Left colon (tissue), 2 donors: ENCODE data around the gene PDCD1. TPM values are rescaled to one million over a fixed set of nuclear protein-coding genes. Genes with fewer than 3 reads are reported as not detected.
"Not testable (repeated sequence)": the region's sequence is repeated elsewhere in the genome, so short reads cannot be mapped to it uniquely, and the experiment has no call there.

Experiments used
- ATAC-seq: fragments of 200-7000 bp; cut with Tn5 transposase; one replicate; pipeline ENCODE4 v1.9.1; 2020; ENCODE audit warnings: mild to moderate bottlenecking, moderate library complexity
- DNase-seq, 2 donors: peaks; one replicate each; pipeline ENCODE4 v3.0.0-alpha.2; 2020
- intact Hi-C, 2 donors: fragments of 100-400 bp; cut with DNase I in 1 of 2; cut with micrococcal nuclease in 1 of 2; formaldehyde crosslinking; loops; one replicate each; pipeline versions ENCODE4 v1.11.2 to v1.14.0; 2022; cut with DNase I, micrococcal nuclease
- long read RNA-seq: library from polyadenylated mRNA; unstranded; transcript quantifications from one replicate; pipeline ENCODE4 v2.0.0, GENCODE V29; 2021
- total RNA-seq, 2 donors: library from RNA; stranded (reverse); fragmentation: NEBNext Ultra II Directional; extraction: Animal tissue kit (Norgen Biotek cat#: 25700); gene quantifications; one replicate each; pipeline ENCODE4 v1.2.1, GENCODE V29; 2021
- donor health status: DM: no; HTN: no; CAD: no.
- donor health status: DM: yes; HTN: yes; CAD: no.

PDCD1 gene
- total RNA-seq = under 1 TPM in 1 of 2 donors, not detected in 1; 0.36 TPM
- long read RNA-seq, partial matches to known transcripts = 0 of 1 reads
- long read RNA-seq, other reads (novel, unspliced or antisense) = 1 of 1 reads

DNA sequence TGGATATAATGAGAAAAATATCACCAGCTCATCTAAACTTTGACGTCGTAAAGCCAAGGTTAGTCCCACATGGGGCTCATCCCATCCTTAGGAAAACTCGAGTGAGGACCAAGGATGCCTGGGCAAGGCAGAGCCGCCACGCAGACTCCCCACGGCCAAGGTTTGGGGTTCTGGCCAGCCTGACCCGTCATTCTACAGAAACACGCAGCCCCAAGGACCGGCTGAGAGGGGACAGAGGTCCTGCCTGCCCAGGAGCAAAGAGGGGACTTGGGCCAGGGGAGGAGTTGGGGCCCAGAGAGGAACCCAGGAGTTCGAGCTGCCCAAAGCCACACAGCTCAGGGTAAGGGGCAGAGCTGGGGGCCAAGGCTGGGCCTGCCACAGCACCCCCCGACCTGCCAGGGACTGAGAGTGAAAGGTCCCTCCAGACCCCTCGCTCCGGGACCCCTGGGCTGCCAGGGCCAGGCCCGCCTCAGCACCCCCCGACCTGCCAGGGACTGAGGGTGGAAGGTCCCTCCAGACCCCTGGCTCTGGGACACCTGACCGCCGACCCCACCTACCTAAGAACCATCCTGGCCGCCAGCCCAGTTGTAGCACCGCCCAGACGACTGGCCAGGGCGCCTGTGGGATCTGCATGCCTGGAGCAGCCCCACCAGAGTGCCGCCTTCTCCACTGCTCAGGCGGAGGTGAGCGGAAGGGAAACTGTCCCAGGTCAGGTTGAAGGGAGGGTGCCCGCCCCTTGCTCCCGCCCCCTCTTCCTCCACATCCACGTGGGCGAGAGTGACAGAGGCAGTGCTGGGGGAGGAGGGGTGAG is at the start of gene PDCD1:
Gene PDCD1 (minus strand): TSS at position 689 of the 811 bp plus-strand sequence. CDS start 56 bp downstream, at position 633.
- DNase-seq = peak in 1 of 2 donors; percentile 47
- intact Hi-C loops = no loop called here
- ATAC-seq = peak; percentile 65

DNA sequence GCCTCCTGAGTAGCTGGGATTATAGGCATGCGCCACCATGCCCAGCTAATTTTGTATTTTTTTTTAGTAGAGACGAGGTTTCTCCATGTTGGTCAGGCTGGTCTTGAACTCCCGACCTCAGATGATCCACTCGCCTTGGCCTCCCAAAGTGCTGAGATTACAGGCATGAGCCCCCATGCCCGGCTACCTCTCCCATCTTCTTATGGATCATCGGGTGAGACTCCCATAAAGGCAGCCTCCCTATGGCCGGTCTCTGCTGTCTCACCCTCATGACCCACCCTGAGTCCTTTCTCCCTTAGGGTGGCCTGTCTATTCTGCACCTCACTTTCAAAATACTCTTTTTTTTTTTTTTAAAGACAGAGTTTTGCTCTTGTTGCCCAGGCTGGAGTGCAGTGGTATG is 49.1 kb upstream of the PDCD1 start:
- ATAC-seq, DNase-seq, intact Hi-C loops: not testable (repeated sequence)

DNA sequence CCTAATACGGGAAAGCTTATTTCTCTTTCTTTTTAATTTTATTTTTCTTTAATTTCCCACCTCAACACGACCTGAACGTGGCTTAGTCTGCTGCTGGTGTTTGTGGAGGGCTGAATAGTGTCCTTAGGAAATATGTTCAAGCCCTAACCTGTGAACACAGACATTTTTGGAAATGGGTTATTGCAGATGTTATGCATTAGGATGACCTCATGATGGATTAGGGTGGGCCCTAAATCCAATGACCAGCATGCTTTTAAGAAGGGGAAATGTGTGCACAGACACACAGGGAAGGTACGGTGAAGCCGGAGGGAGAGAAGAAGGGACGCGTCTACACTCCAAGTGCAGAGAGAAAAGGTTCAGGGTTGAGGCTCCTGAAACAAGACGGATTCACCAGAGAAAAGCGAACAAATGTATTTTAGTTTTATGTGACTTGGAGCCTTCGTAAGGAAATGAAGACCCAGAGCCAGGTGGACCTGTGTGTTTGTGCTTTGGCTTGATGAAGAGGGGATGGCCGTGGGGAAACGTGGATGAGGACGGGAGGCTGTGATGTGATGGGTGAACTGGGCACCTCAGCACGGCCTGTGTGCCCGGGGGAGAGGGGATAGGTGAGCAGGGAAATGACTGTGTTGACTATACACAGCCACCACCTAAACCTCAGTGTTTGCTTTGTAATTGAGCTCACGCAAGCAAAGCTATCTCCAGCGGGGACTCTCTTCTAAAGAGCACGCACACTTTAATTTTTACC is 48.3 kb upstream of the PDCD1 start:
- no peak for DNase-seq
- no peak for ATAC-seq
- intact Hi-C loops = no loop called here

DNA sequence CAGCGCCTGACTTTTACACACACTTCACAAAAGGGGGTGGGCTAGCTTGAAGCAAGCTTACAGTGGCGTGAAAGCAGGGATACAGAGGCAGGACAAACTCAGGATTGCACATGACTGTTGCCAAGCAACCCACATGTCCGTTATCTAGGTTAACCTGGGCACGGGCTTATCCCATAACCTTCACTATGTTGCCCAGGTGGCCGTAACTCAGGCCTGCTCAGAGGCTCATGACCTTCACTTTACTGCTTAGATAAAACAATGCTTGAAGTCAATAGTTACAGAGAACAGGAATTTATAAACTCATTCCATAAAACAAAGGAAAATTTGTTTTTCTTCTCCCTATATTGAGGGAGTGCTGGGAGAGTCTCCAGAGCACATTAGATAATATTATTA is 47.7 kb upstream of the PDCD1 start:
- ATAC-seq, DNase-seq, intact Hi-C loops: not testable (repeated sequence)

DNA sequence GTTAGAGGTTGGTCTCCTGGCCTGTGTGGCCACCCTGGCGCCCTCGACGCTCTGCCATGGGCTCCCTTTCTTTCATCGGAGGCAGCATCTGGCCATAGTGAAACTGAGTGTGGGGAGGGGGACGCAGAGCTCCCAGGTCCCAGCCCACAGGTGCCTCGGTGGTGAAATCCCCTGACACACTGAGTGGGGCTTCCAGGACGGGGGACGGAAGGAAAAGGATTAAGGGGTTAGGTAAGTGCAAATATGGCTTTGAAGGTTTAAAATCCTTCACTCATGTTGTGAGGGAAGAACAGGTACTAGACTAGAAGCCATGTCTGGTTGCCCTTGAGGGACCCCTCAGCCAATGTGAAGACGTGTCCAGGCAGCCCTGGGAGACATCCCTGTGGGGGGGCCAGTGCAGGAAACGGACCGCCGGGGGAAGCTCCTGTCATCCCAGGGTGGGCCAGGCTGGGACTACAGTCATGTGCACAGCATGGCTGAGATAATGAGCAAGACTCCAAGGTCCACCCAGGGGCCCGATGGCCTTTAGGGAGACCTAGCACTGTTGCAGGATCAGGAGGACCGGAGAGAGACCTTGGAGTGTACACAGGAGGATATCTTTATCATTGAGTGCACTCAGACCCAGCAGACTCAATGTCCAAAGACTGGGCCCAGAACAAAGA is 47.2 kb upstream of the PDCD1 start:
- intact Hi-C loops = no loop called here
- DNase-seq (no peak), ATAC-seq (no peak)

DNA sequence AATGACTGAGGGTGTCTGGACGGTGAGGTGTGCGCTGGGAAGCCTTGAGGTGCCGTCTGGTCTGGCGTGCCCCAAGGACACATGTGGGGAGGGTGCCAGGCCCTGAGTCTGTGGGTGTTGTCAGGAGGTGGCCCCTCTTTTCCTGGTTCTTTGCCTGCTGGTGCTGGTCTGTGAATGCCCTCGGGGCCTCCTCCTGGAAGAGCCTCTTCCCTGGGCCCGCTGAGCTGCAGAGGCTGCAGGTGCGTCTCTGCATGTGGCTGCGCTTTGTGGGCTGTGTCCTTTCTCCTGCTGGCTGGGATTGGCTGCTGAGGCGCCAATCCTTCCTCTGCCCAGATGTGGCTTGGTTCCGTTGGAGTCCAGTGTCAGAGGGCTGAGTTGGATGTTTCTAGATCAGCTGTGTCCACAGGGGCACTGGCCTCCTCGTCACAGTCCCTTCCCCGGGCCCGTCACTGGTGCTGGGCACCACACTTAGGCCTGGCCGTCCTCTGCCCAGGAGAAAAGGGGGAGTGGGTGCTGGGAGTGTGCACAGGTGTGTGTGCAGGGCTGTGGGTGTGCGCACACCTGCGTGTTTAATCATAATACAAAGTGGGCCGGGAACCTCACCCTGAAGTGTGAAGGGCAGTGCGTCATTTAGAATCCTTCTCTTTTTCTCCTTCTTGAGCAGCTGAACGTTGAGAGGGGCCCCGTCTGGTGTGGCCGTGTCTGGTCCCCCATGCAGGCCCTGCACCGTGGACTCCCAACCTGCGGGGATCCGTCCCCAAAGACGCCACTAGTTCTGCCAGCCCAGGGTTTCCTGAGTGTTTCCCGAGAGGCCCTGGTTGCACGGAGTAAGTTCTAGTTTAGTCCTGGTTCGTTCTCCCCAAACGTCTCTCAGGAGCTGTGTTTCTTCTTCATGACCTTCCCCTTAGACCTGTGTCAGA is 46.4 kb upstream of the PDCD1 start:
- ATAC-seq = no peak
- DNase-seq = no peak
- intact Hi-C loops = no loop called here

DNA sequence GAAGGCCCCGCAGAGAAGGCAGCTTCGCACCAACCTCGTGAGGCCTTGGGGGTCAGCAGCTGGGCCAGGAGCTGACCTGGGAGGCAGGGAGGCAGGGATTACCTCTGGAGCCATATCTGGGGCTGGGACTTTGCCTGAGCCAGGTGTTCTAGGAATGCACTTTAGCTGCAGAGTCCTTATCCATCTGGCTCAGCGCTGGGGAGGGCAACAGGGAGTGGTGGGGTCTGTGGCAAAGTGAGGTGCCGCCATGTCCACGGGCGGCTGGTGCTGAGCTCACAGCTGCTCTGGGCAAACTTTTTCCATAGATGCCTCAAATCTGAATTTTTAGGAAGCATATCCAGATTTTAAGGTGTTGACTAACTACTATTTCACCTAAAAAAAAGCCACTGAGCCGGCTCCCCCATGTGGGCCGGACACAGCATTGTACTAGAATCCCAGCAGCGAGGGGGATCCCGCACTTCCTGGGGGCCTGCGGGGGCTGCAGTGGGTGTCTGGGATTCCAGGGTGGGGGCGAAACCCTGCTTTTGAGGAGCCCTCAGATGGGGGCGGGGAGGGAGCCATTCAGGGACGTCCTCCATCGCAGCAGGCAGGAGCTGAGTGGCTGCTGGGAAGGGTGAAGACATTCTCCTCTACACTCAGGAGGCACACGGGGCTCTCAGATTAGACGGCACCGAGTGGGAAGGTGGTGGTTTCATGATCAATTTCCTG is 45.5 kb upstream of the PDCD1 start:
- intact Hi-C loops = no loop called here
- DNase-seq (no peak), ATAC-seq (no peak)

DNA sequence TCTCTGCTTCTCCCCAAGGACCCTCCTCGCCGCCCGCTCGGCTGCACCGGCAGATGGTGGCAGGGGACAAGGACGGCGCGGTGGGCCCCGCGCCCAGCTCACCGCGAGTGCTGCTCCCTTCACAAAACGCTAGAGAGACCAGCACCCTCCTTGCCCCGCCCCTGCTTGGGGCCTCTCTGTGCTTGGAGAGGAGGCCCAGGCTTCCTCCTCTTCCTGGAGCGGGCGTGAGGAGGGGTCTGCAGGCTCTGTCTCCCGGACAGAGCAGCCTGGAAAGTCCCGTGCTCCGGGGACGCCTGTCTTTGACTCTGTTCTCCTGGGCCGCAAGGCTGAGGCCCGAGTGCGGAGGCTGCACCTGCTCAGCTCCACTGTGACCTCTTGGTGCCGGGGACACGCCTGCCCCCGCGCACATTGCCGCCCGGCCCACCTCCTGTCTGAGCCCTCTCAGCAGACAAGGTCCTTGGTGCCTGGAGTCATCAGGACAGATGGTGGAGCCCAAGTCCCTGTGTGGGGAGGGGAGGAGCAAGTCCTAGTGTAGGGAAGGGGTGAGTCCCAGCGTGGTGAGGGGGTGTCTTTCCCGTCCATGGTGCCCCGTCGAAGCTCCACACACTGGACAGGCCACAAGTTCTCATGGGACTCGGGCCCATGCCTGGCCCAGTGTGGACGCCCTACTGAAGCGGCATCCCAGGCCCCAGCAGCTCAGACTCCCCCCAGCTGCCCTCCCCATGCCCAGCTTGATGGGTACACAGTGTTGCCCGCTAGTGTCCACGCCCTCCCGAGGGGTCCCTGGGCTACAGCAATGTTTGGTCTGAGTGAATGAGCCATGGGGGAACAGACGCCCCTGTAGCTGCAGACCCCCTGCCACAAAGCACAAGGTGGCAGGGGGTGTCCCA is 44.7 kb upstream of the PDCD1 start:
- ATAC-seq (no peak), DNase-seq (no peak)
- intact Hi-C loops = no loop called here

DNA sequence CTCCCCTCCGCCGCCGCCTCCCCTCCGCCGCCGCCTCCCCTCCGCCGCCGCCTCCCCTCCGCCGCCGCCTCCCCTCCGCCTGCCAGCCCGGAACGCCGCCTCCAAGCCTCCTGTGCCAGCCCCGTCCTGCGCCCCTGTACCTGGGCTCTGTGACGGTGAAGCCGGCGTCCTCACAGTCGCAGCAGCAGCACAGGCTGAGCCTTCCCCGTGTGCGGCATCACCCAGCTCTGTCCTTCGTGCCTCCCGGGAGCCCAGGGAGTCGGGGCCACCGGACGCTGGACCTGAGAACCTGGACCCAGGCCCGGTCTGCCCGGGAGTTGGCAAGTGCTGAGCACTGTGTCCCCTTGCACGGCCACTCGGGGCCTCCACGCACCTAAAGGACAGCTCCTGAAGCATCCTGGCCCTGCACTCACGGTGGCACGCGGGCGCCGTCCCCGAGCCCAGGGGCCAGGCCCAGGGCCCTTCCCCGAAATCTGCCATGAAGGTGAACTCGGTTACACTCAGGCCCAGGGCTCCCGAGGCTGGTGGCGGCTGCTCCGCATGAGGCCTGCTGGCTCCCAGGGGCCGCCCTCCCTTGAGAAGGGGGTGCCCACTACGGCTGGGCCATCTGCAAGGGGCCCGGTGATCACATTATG is 43.8 kb upstream of the PDCD1 start:
- no peak for ATAC-seq
- intact Hi-C loops = no loop called here
- no peak for DNase-seq

DNA sequence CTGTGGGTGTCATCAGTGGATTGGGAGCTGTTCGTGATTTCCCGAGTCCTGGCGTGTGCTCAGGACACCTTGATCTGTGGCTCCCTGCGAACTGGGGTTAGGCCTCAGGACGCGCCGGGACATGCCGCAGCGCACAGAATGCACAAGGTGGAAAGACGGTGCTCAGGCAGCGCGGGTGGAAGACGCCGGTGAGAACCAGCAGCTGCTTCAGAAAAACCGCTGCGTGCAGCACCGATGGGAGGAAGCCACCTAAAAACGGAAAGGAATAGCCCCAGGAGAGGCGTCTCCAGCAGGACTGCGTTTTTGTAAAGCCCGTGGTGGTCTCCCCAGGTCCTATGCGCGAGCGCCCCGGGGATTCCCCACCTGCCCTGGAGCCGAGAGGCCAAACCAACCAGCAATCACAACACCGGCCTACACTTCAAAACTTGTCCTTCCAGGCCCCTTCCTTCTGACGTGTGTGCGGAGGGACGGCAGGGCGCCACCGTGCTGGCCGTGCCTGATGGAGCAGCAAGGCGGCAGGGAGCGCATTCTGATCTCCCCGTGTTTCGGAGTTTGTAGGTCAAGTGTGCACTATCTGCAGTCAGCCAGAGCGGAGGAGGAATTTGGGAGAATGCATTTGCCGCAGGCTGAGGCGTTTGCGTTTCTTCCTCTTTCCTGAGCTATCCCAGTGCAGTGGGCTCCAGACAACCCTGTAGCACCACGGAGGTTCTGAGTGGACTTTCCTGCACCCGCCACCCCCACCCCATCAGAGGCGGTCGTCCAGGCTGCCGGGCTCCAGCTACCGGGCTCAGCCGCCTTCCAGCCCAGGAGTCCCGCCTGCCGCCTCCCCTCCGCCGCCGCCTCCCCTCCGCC is 43.0 kb upstream of the PDCD1 start:
- peak; percentile 36 for ATAC-seq
- DNase-seq = no peak

DNA sequence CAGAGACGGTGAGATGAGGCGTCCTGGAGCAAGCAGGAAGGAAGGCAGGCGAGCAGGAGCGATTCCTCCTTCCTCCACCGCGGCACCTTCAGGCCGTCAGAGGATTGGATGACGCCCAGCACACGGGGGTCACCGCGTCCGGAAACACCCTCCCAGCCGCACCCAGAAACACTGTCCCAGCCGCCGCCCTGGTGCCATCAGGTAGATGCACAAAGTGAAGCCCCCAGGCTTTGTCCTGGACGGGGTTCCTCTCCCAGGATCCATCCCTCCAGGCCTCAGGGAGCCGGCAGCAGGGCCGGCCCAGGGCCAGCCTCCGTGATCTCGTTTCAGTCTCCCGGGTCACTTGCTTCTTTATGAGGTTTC is 42.3 kb upstream of the PDCD1 start:
- DNase-seq = no peak
- no peak for ATAC-seq
- intact Hi-C loops = no loop called here

More for the DNA sequence above, 43.0 kb upstream of the PDCD1 start:
- intact Hi-C loops = no loop called here

DNA sequence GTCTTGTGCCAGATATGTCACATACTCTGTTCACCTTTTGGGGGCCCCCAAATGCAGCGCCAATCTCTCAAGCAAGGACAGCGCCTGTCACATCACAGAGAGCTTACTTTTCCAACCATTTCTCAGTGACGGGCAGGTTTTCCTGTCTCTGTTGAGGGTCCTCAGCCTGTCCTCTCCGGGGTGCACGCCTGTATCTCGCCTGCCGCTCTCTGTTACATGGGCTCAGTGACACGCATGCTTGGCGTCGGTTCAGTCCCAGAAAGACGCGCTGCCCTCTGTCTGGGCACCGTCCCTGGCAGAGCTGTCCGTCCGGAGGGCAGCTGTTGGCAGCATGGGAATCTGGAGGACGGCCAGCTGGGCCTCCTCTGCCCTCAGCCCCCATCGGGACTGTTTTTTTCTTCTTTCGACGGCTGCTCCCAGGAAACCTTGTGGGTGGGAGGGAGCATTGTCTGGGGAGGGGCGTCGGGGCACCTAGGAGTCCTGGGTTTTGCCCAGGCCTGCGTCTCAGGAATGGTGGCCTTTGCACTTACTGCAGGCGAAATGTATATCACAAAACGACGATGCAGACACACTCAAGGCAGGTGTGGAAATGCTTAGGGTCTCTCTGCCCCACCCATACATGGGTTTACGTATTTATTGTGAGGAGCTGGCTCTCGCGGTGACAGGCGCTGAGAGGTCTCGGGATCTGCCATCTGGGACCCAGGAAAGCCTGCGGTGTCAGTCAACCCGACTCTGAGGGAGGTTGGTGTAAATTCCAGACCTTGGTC is 41.7 kb upstream of the PDCD1 start:
- intact Hi-C loops = no loop called here
- DNase-seq (no peak), ATAC-seq (no peak)

DNA sequence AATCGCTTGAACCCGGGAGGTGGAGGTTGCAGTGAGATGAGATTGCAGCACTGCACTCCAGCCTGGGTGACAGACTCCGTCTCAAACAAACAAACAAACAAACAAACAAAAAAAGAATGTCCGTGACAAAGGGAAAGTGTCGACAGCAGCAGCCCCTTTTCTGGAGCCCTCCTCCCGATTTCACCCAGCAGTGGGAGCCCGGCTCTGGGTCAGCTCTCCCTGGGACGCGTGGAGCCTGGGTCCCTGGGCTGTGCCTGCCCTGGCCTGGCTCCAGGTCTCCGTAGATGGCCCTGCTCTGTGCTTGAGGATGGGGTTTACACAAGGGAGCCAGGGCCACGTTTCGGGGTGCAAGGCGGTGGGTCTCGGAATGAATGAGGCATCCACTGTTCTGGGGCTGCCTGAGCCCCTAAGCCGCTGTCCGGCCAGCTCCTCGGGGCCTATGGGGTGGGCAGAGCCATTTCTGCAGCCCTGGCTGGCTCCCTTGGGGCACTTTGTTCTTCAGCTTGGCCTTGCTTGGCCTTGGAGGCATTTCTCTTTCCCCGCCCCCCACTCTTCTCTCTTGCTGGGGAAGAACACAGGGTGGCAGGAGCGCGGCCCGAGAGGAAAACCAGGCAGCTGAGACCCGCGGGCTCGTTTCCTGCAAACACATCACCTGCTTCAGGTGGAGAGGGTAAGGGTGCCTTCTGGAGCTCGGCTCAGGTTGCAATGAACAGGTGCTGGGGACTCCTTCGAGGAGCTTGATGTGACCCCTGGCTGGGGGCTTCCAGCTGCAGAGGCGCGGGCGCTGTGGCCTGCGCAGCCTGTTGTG is 40.0 kb upstream of the PDCD1 start:
- ATAC-seq (no peak), DNase-seq (no peak)
- intact Hi-C loops = no loop called here

DNA sequence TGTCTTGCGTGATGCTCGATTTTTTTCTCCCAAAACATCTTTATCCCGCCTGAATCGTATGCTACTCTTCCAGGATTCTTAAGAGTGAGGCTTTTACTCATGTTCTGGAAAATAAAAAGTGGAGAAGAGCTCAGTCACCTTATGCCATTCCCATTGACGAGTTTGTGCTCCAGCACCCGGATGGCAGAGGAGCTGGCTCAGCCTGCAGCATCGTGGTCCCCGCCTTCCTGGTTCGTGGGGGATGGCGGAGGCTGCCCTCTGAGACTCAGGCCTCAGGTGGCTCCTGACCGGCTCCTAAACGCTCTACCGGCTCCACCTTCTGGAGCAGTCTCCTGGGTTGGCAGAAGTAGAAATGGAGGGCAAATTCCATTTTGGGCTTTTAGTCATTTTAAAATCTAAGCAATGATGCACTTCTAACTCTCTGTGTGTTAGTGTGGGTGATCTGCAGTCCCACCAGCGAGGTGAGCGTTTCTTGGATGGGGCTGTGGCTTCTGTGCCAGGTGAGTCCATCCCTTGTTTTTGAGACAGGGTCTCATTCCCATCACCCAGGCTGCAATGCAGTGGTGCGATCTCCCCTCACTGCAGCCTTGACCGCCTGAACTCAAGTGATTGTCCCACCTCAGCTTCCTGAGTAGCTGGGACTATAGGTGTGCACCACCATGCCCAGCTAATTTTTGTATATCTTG is 38.7 kb upstream of the PDCD1 start:
- no peak for DNase-seq
- ATAC-seq = no peak
- intact Hi-C loops = no loop called here
